RWPE2 (cell line): Measurements from ENCODE around the gene ARFGAP2.

Source experiments
- ATAC-seq: fragments of 200-7000 bp; cut with Tn5 transposase; 3 replicates; pipeline ENCODE4 v1.9.1; 2021; ENCODE audit warnings: low read depth
- DNase-seq: peaks from one replicate; pipeline ENCODE4 v3.0.0-alpha.2; 2020; ENCODE audit warnings: low spot score
- H3K27ac ChIP-seq: fragments of 450-650 bp; 2 replicates; pipeline ENCODE4 v1.5.1; 2017; ENCODE audit warnings: mild to moderate bottlenecking; ENCODE audit not compliant: poor library complexity, severe bottlenecking
- H3K27me3 ChIP-seq: fragments of 250-450 bp; sonication (Bioruptor Pico); 2 replicates; pipeline ENCODE4 v1.5.1; 2021; ENCODE audit warnings: mild to moderate bottlenecking, moderate library complexity; ENCODE audit not compliant: insufficient read depth, poor library complexity, severe bottlenecking
- H3K36me3 ChIP-seq: fragments of 250-450 bp; sonication (Bioruptor Pico); 2 replicates; pipeline ENCODE4 v1.5.1; 2020; ENCODE audit warnings: low read depth, mild to moderate bottlenecking, moderate library complexity
- H3K4me1 ChIP-seq: fragments of 250-450 bp; sonication (Bioruptor Pico); 2 replicates; pipeline ENCODE4 v1.5.1; 2021; ENCODE audit warnings: mild to moderate bottlenecking, moderate library complexity; ENCODE audit not compliant: insufficient read depth, poor library complexity, severe bottlenecking
- H3K4me3 ChIP-seq: fragments of 250-450 bp; sonication (Bioruptor Pico); 2 replicates; pipeline ENCODE4 v1.5.1; 2021; ENCODE audit warnings: mild to moderate bottlenecking, moderate library complexity; ENCODE audit not compliant: severe bottlenecking
- H3K9me3 ChIP-seq: fragments of 250-450 bp; sonication (Bioruptor Pico); 2 replicates; pipeline ENCODE4 v1.5.1; 2021; ENCODE audit warnings: mild to moderate bottlenecking, moderate library complexity; ENCODE audit not compliant: severe bottlenecking
- CTCF ChIP-seq: fragments of 450-650 bp; IDR thresholded peaks from one replicate; pipeline ENCODE4 v1.5.1; 2017; ENCODE audit warnings: mild to moderate bottlenecking, moderate library complexity; ENCODE audit not compliant: poor library complexity, severe bottlenecking

ARFGAP2 gene

GRCh38 chr11:47177846-47178245, 1.2 kb upstream of the ARFGAP2 start:
- no peak for TF ChIP-seq CTCF
- no peaks in the 10 kb centered on the region for H3K9me3 ChIP-seq
- H3K4me3 ChIP-seq, result no peak overlapping the region
- DNase-seq (no peak), ATAC-seq (no peak)
- H3K27me3 ChIP-seq, result no peaks in the 10 kb centered on the region
- peaks cover 44% of the 10 kb centered on the region for H3K36me3 ChIP-seq
- H3K27ac ChIP-seq, result peak overlapping the region; percentile 65
- H3K4me1 ChIP-seq, result no peaks in the 10 kb centered on the region

GRCh38 chr11:47177229-47177845, 658 bp upstream of the ARFGAP2 start:
- no peaks in the 10 kb centered on the region for H3K4me1 ChIP-seq
- peak overlapping the region; percentile 65 for H3K27ac ChIP-seq
- H3K27me3 ChIP-seq, result no peaks in the 10 kb centered on the region
- no peaks in the 10 kb centered on the region for H3K9me3 ChIP-seq
- ATAC-seq (peak; percentile 44), DNase-seq (no peak)
- peaks cover 49% of the 10 kb centered on the region for H3K36me3 ChIP-seq
- H3K4me3 ChIP-seq, result peak overlapping the region; percentile 73
- TF ChIP-seq CTCF, result peak; percentile 87

GRCh38 chr11:47175746-47176327, 842 bp downstream of the ARFGAP2 start:
- DNase-seq (no peak), ATAC-seq (no peak)
- peak overlapping the region; percentile 65 for H3K27ac ChIP-seq
- H3K4me1 ChIP-seq, result no peaks in the 10 kb centered on the region
- no peaks in the 10 kb centered on the region for H3K27me3 ChIP-seq
- TF ChIP-seq CTCF, result no peak
- H3K36me3 ChIP-seq, result peaks cover 61% of the 10 kb centered on the region
- H3K4me3 ChIP-seq, result peak overlapping the region; percentile 73
- H3K9me3 ChIP-seq, result no peaks in the 10 kb centered on the region

GRCh38 chr11:47172740-47173336, 3.8 kb downstream of the ARFGAP2 start:
- no peaks in the 10 kb centered on the region for H3K4me1 ChIP-seq
- DNase-seq (no peak), ATAC-seq (no peak)
- TF ChIP-seq CTCF, result no peak
- peaks cover 76% of the 10 kb centered on the region for H3K36me3 ChIP-seq
- H3K27me3 ChIP-seq, result no peaks in the 10 kb centered on the region
- H3K9me3 ChIP-seq, result no peaks in the 10 kb centered on the region
- no peak overlapping the region for H3K4me3 ChIP-seq
- H3K27ac ChIP-seq, result no peak overlapping the region

GRCh38 chr11:47171856-47172255, 4.8 kb downstream of the ARFGAP2 start:
- Histone ChIP-seq H3K27ac (no peak overlapping the region), H3K27me3 (no peaks in the 10 kb centered on the region), H3K4me1 (no peaks in the 10 kb centered on the region), H3K36me3 (peaks cover 81% of the 10 kb centered on the region), H3K9me3 (no peaks in the 10 kb centered on the region), H3K4me3 (no peak overlapping the region)
- no peak for DNase-seq
- no peak for ATAC-seq
- TF ChIP-seq CTCF, result no peak
